Esophagus muscularis mucosa (tissue), 4 donors: ENCODE data around the gene PTH2R.

ENCODE experiments used
- CTCF ChIP-seq, 3 experiments: fragments of 200-600 bp in 2 of 3; fragments of 450-650 bp in 1 of 3; sonication (generic) in 2 of 3; IDR thresholded peaks; one replicate each; pipeline ENCODE4 v1.5.1; 2017 to 2019; ENCODE audit warnings: antibody characterized with exemption in 3 of 3, mild to moderate bottlenecking in 2 of 3, moderate library complexity in 1 of 3
- EP300 ChIP-seq: sonication (generic); formaldehyde crosslinking; IDR thresholded peaks from one replicate; pipeline ENCODE4 v1.6.1; 2017; ENCODE audit warnings: antibody characterized with exemption
- POLR2A ChIP-seq: fragments of 450-650 bp; IDR thresholded peaks from one replicate; pipeline ENCODE4 v1.6.1; 2017; ENCODE audit warnings: antibody characterized with exemption, moderate library complexity, mild to moderate bottlenecking, low read depth
- POLR2AphosphoS5 ChIP-seq, 2 donors: sonication (generic); formaldehyde crosslinking; IDR thresholded peaks; one replicate each; pipeline ENCODE4 v1.6.1; 2017; ENCODE audit warnings: antibody characterized with exemption in 2 of 2

DNA sequence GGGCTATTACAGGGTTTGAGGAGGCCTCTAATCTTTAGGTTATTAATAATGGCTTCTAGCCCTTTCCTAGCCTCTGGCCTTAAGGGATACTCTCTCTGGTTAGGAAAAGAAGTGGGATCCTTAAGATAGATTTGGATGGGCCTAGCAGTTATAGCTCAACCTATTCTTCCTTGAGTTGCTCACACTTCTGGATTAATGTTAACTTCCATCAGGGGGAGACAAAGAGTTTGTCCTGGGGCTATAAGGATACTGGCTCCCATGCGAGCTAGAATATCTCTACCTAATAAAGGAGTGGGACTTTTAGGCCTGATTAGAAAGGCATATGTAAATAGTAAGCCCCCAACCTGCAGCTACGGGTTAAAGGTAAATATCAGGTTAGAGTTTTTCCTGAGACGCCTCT is 14.3 kb upstream of the PTH2R start:
- TF ChIP-seq POLR2A (no peak), CTCF (IDR thresholded peaks at IDR 0.05) (no peak), EP300 (no peak), POLR2AphosphoS5 (IDR thresholded peaks at IDR 0.05) (no peak)
